GM19193 (cell line): Measurements from ENCODE around the gene MAPK8IP2.

Experiments used
- POLR2A ChIP-seq: IDR thresholded peaks from 4 replicates; pipeline ENCODE4 v1.6.1; 2011; ENCODE audit not compliant: insufficient read depth, insufficient read length; ENCODE audit errors: extremely low read depth

MAPK8IP2 gene

GRCh38 chr22:50581031-50581949 is 19.3 kb upstream of the MAPK8IP2 start:
- TF ChIP-seq POLR2A: no peak

- no peak for TF ChIP-seq POLR2A
These were observed 18.6 kb upstream of the MAPK8IP2 start for GRCh38 chr22:50581950-50582492.

- TF ChIP-seq POLR2A: peak; percentile 82
These were observed 17.9 kb upstream of the MAPK8IP2 start, which contains the start of gene CHKB for GRCh38 chr22:50582493-50583293. Gene CHKB (minus strand): TSS chr22:50582849. CDS start chr22:50582781, 68 bp downstream.

GRCh38 chr22:50583294-50583861 is 17.2 kb upstream of the MAPK8IP2 start:
- TF ChIP-seq POLR2A: no peak

GRCh38 chr22:50584106-50585096 is 16.2 kb upstream of the MAPK8IP2 start:
- TF ChIP-seq POLR2A: no peak

GRCh38 chr22:50585238-50585637 is 15.4 kb upstream of the MAPK8IP2 start:
- no peak for TF ChIP-seq POLR2A

- TF ChIP-seq POLR2A: no peak
These were observed 14.8 kb upstream of the MAPK8IP2 start for GRCh38 chr22:50585781-50586180.

- no peak for TF ChIP-seq POLR2A
These were observed 14.2 kb upstream of the MAPK8IP2 start for GRCh38 chr22:50586416-50586815.

GRCh38 chr22:50587407-50587806 is 13.2 kb upstream of the MAPK8IP2 start:
- TF ChIP-seq POLR2A: no peak

- TF ChIP-seq POLR2A: no peak
These were observed 5.4 kb upstream of the MAPK8IP2 start for GRCh38 chr22:50595189-50595588.

- no peak for TF ChIP-seq POLR2A
These were observed 3.5 kb upstream of the MAPK8IP2 start for GRCh38 chr22:50597097-50597496.

- no peak for TF ChIP-seq POLR2A
These were observed 657 bp upstream of the MAPK8IP2 start for GRCh38 chr22:50599816-50600455.

GRCh38 chr22:50600967-50601668 is 525 bp downstream of the MAPK8IP2 start:
- no peak for TF ChIP-seq POLR2A
